MM.1S (cell line): Measurements from ENCODE around the gene RASSF4.

Experiments used
- CTCF ChIP-seq: fragments of 300-600 bp; sonication (generic); IDR thresholded peaks from 2 replicates; pipeline ENCODE4 v1.5.1; 2016; ENCODE audit warnings: antibody characterized with exemption, low read length, mixed read lengths
- EZH2 ChIP-seq: fragments of 300-600 bp; sonication (generic); optimal IDR thresholded peaks from 2 replicates; pipeline ENCODE3; 2017; ENCODE audit warnings: low read depth, mild to moderate bottlenecking, antibody characterized with exemption, low read length, mixed read lengths
- EZH2phosphoT487 ChIP-seq: fragments of 300-600 bp; sonication (generic); IDR thresholded peaks from 2 replicates; pipeline ENCODE4 v1.6.1; 2018; ENCODE audit warnings: antibody characterized with exemption, low read length

DNA sequence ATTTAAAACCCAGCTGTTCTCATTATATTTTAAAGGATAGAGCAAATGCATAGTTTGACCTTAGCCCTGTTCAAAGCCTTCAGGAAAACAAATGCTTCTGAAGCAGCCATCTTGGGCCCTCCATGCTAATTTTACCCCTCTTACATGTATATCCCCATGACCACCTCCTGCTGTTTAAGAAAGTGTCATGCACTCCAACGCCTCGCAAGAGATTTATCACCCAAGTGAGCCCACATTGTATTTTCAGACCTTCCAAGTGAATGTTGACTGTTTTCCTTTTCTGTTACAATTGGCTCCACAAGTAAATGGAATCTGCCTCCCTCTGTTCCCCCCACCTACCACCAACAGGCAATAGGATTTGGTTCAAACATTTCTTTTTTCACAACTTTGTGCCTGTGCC is 43.2 kb upstream of the RASSF4 start:
- TF ChIP-seq EZH2phosphoT487 (no peak), CTCF (no peak), EZH2 (no peak)
